GM19099 (cell line): ENCODE measurements around the gene ARHGAP26.

Source experiments
- POLR2A ChIP-seq: IDR thresholded peaks from 3 replicates; pipeline ENCODE4 v1.6.1; 2011; ENCODE audit warnings: low read depth; ENCODE audit not compliant: insufficient read length; ENCODE audit errors: extremely low read depth

The ARHGAP26 gene

GRCh38 chr5:143008809-143009521, 238.8 kb downstream of the ARHGAP26 start:
- no peak for TF ChIP-seq POLR2A

- no peak for TF ChIP-seq POLR2A
These were observed 240.2 kb downstream of the ARHGAP26 start for GRCh38 chr5:143010351-143010750.

DNA sequence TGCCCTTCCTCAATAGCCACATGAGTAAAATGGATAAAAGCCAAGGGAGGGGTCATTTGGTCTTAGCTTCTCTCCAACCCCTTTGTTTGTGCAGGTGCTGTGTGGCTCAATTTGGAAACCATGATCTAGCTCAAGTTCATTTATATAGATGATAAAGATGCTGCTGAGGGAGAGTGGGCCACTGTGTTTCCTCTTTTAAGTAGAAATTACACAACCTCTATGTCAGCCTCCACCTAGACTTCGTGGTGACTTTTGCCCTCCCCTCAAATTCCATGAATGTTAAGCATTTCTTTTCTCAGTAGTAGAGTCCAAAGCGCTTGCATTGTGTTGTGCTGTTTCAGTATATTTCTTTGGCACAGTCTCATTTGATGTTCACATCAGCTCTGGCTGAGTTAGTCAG, 241.4 kb downstream of the ARHGAP26 start:
- no peak for TF ChIP-seq POLR2A

- no peak for TF ChIP-seq POLR2A
These were observed 243.2 kb downstream of the ARHGAP26 start for GRCh38 chr5:143013176-143013891.

- no peak for TF ChIP-seq POLR2A
These were observed 244.0 kb downstream of the ARHGAP26 start for GRCh38 chr5:143014017-143014651.

DNA sequence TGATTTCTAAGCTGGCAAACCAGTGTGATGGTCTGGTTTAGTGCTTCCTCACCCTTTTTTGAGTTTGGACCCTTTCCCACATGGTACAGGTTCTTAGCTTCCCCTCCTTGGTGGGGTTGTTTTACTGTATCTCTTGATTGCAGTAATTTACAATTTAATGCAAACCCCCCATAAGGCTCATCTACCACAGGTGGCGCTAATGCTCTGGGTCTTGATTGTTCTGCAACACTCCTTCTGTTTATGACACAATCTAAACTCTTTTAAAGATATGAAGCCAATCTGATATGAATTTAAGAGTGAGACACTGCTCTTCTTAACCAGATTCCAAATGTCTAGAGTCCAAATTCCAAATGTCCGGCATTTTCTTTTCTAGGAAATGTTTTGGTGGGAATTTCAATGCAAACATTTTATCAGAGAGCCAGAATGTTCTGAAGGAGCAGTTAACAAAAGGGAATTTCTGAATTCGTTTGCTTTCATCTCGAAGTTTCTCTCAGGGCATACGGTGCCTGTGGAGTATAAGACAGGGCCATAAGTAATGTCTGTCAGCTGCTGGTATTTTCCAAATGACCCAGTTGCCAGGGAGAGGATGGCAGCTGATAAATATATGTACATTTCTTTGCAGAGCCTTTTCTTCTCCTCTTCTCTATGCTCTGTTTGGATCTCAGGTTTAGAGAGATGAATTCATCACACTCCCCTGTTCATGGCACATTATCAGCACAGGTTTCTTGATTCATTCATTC, 246.8 kb downstream of the ARHGAP26 start:
- no peak for TF ChIP-seq POLR2A

GRCh38 chr5:143017541-143017940, 247.4 kb downstream of the ARHGAP26 start:
- no peak for TF ChIP-seq POLR2A

DNA sequence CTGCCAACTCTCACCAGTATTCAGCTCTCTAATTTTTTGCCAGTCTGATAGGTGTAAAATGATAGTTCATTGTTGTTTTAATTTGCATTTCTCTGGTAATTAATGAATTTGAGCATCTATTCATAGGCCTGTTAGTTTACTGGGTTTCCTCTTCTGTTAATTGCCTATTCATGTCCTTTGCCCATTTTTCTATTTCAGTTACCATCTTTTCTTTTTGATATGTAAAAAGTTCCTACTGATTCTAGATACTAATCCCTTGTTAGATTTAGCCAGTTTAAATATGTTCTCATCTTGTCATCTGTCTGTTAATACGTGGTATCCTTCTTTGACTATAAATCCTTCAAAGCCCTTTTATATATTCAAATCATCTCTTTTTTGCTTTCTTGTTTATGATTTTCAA, 247.8 kb downstream of the ARHGAP26 start:
- no peak for TF ChIP-seq POLR2A

DNA sequence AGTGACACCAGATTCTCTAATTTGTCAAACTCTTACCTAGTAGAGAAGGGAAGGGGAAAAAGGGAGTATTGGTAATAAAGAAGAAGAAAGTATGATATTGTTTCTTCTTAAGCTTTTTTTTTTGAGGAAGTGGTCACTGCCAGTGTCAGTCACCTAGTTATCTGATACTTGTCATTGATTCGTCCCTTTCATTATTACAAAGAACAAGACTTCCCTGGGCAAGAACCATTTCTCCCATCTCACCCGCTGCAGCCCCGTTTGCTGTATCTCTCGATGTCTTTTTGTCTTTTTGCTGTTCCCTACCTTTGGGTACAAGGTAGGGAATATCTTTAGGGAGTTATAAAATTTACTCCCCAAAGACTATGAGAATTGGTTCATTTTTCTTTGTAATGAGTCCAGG, 249.0 kb downstream of the ARHGAP26 start:
- TF ChIP-seq POLR2A = peak; percentile 11

DNA sequence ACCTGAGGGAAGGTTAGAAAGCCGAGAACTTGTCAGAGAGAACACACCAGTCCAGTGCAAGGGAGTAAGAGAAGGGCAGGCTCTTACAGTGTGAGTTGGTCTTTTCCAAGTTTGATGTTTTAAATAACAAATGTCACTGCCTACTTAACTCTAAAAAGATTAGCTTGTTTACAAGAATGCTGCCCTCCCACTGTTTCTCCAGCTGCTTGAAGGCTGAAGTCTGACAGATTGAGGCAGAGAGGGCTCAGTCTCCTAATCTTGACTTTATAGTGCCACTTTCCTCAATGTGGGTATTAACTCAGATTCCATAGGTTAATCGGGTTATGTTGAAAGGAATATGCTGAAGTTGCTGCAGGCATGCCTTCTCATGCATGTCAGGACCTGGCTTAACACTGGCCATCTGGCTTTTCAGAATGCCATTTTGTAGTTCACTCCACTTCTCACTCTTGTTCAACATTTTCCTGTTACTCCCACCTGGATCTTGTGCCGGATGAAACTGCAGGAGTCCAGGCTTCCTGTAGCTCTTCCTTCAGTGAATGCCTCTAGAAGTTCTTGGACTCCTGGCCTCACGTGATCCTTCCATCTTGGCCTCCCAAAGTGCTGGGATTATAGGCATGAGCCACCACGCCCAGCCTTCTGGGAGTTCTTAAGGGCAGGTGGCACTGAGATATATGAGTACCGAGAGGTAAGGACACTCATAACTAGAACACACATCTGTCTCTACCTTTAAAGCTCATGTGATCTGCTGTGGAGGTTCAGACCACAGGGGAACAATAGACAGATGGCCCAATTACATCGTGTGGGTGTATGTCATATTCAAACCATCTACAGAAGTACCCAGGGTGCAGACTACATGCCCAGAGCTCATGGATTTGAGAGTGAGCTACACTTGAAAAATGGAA, 249.7 kb downstream of the ARHGAP26 start:
- peak; percentile 32 for TF ChIP-seq POLR2A

GRCh38 chr5:143021595-143021994, 251.4 kb downstream of the ARHGAP26 start:
- TF ChIP-seq POLR2A = no peak

GRCh38 chr5:143023411-143024096, 253.4 kb downstream of the ARHGAP26 start:
- TF ChIP-seq POLR2A = peak; percentile 37

GRCh38 chr5:143024228-143024920, 254.2 kb downstream of the ARHGAP26 start:
- no peak for TF ChIP-seq POLR2A
